MM.1S (cell line): Measurements from ENCODE around the gene ELMO1.

Experiments
- DNase-seq: peaks from one replicate; pipeline ENCODE4 v3.0.0-alpha.2; 2015
- H2AFZ ChIP-seq: fragments of 300-600 bp; sonication (generic); 2 replicates; pipeline ENCODE4 v1.6.0; 2016; ENCODE audit warnings: antibody characterized with exemption, low read length
- H3F3A ChIP-seq: fragments of 300-600 bp; sonication (generic); 2 replicates; pipeline ENCODE4 v1.6.1; 2016; ENCODE audit warnings: mild to moderate bottlenecking, antibody characterized with exemption, low read length, moderate library complexity, mixed read lengths; ENCODE audit not compliant: insufficient read depth
- H3K27ac ChIP-seq: fragments of 300-600 bp; sonication (generic); 2 replicates; pipeline ENCODE4 v1.5.1; 2016; ENCODE audit warnings: mild to moderate bottlenecking, low read length
- H3K27me3 ChIP-seq: fragments of 300-600 bp; sonication (generic); replicated peaks from 2 replicates; pipeline ENCODE4 v1.6.0; 2016; ENCODE audit warnings: low read length; ENCODE audit not compliant: insufficient read depth
- H3K36me3 ChIP-seq: fragments of 300-600 bp; sonication (generic); replicated peaks from 2 replicates; pipeline ENCODE4 v1.6.1; 2016; ENCODE audit warnings: mild to moderate bottlenecking, low read length, mixed read lengths; ENCODE audit not compliant: insufficient read depth
- H3K4me1 ChIP-seq: fragments of 300-600 bp; sonication (generic); 2 replicates; pipeline ENCODE4 v1.6.1; 2016; ENCODE audit warnings: low read length, mixed read lengths
- H3K4me2 ChIP-seq: fragments of 300-600 bp; sonication (generic); 2 replicates; pipeline ENCODE4 v1.6.0; 2016; ENCODE audit warnings: low read depth, low read length
- H3K4me3 ChIP-seq: fragments of 300-600 bp; sonication (generic); 2 replicates; pipeline ENCODE4 v1.5.1; 2016; ENCODE audit warnings: low read length, mixed read lengths
- H3K79me2 ChIP-seq: fragments of 300-600 bp; sonication (generic); 2 replicates; pipeline ENCODE4 v1.6.1; 2016; ENCODE audit warnings: mixed run types, low read length, mixed read lengths
- H3K9ac ChIP-seq: fragments of 300-600 bp; sonication (generic); 2 replicates; pipeline ENCODE4 v1.6.1; 2016; ENCODE audit warnings: low read length, mixed read lengths
- H3K9me2 ChIP-seq: fragments of 300-600 bp; sonication (generic); replicated peaks from 2 replicates; pipeline ENCODE4 v1.6.1; 2016; ENCODE audit warnings: mild to moderate bottlenecking, low read length, mixed read lengths; ENCODE audit not compliant: insufficient read depth
- H3K9me3 ChIP-seq: fragments of 300-600 bp; sonication (generic); replicated peaks from 2 replicates; pipeline ENCODE4 v1.6.1; 2016; ENCODE audit warnings: mild to moderate bottlenecking, low read length, mixed read lengths; ENCODE audit not compliant: insufficient read depth
- H4K20me1 ChIP-seq: fragments of 300-600 bp; sonication (generic); 2 replicates; pipeline ENCODE4 v1.6.1; 2016; ENCODE audit warnings: mild to moderate bottlenecking, low read length, moderate library complexity, mixed read lengths; ENCODE audit not compliant: insufficient read depth
- CTCF ChIP-seq: fragments of 300-600 bp; sonication (generic); IDR thresholded peaks from 2 replicates; pipeline ENCODE4 v1.5.1; 2016; ENCODE audit warnings: antibody characterized with exemption, low read length, mixed read lengths
- EZH2 ChIP-seq: fragments of 300-600 bp; sonication (generic); optimal IDR thresholded peaks from 2 replicates; pipeline ENCODE3; 2017; ENCODE audit warnings: low read depth, mild to moderate bottlenecking, antibody characterized with exemption, low read length, mixed read lengths
- EZH2phosphoT487 ChIP-seq: fragments of 300-600 bp; sonication (generic); IDR thresholded peaks from 2 replicates; pipeline ENCODE4 v1.6.1; 2018; ENCODE audit warnings: antibody characterized with exemption, low read length

ELMO1 gene

GRCh38 chr7:37131855-37132254, 316.8 kb downstream of the ELMO1 start:
- H3K9me3 ChIP-seq = no peaks in the 10 kb centered on the region
- H3K36me3 ChIP-seq = peaks cover 10% of the 10 kb centered on the region
- H3K4me2 ChIP-seq = no peak overlapping the region

GRCh38 chr7:37129035-37129425, 319.6 kb downstream of the ELMO1 start:
- peaks cover 26% of the 10 kb centered on the region for H3K79me2 ChIP-seq
- DNase-seq = no peak
- H3K36me3 ChIP-seq = peaks cover 10% of the 10 kb centered on the region

More at GRCh38 chr7:37131855-37132254, 316.8 kb downstream of the ELMO1 start:
- no peak for DNase-seq
- no peak overlapping the region for H3K4me3 ChIP-seq
- H3K79me2 ChIP-seq = peaks cover 44% of the 10 kb centered on the region
- no peaks in the 10 kb centered on the region for H3K9me2 ChIP-seq
- no peak overlapping the region for H2AFZ ChIP-seq
- no peak overlapping the region for H3K27ac ChIP-seq
- no peak for TF ChIP-seq EZH2phosphoT487
- no peak for TF ChIP-seq CTCF
- no peak for TF ChIP-seq EZH2
- H3K9ac ChIP-seq = no peak overlapping the region
- no peaks in the 10 kb centered on the region for H3K4me1 ChIP-seq
- H4K20me1 ChIP-seq = no peaks in the 10 kb centered on the region
- H3F3A ChIP-seq = no peaks in the 10 kb centered on the region; the same call in 1 of the 2 replicates
- no peaks in the 10 kb centered on the region for H3K27me3 ChIP-seq

GRCh38 chr7:37128327-37129034, 320.2 kb downstream of the ELMO1 start:
- H3K9me3 ChIP-seq = no peaks in the 10 kb centered on the region
- H3F3A ChIP-seq = no peaks in the 10 kb centered on the region; the same call in 1 of the 2 replicates
- peaks cover 10% of the 10 kb centered on the region for H3K36me3 ChIP-seq
- no peaks in the 10 kb centered on the region for H3K27me3 ChIP-seq
- H3K4me1 ChIP-seq = no peaks in the 10 kb centered on the region
- no peak overlapping the region for H3K9ac ChIP-seq
- H3K4me2 ChIP-seq = no peak overlapping the region
- H3K27ac ChIP-seq = no peak overlapping the region
- peaks cover 20% of the 10 kb centered on the region for H3K79me2 ChIP-seq
- H3K9me2 ChIP-seq = no peaks in the 10 kb centered on the region
- H3K4me3 ChIP-seq = no peak overlapping the region
- DNase-seq = no peak
- no peak overlapping the region for H2AFZ ChIP-seq
- TF ChIP-seq CTCF (no peak), EZH2 (no peak), EZH2phosphoT487 (no peak)
- no peaks in the 10 kb centered on the region for H4K20me1 ChIP-seq

More at GRCh38 chr7:37129035-37129425, 319.6 kb downstream of the ELMO1 start:
- H3K9me2 ChIP-seq = no peaks in the 10 kb centered on the region
- no peak overlapping the region for H3K9ac ChIP-seq
- H4K20me1 ChIP-seq = no peaks in the 10 kb centered on the region
- no peak overlapping the region for H3K4me2 ChIP-seq
- no peaks in the 10 kb centered on the region for H3K4me1 ChIP-seq
- H3K4me3 ChIP-seq = no peak overlapping the region
- H2AFZ ChIP-seq = no peak overlapping the region
- no peaks in the 10 kb centered on the region; the same call in 1 of the 2 replicates for H3F3A ChIP-seq
- TF ChIP-seq EZH2phosphoT487 = no peak
- no peak for TF ChIP-seq CTCF
- TF ChIP-seq EZH2 = no peak
- H3K27ac ChIP-seq = no peak overlapping the region
- H3K27me3 ChIP-seq = no peaks in the 10 kb centered on the region
- no peaks in the 10 kb centered on the region for H3K9me3 ChIP-seq
